HEK293 (cell line): ENCODE results near the gene SREK1.

Source experiments
- BCL6B ChIP-seq: fragments of 450-650 bp; formaldehyde crosslinking; IDR thresholded peaks from 2 replicates; pipeline ENCODE4 v1.5.1; 2017; ENCODE audit warnings: missing biosample characterization, missing genetic modification characterization
- FEZF1 ChIP-seq: fragments of 450-650 bp; formaldehyde crosslinking; IDR thresholded peaks from 2 replicates; pipeline ENCODE4 v1.5.1; 2016; ENCODE audit warnings: missing biosample characterization, missing genetic modification characterization
- GLIS1 ChIP-seq: fragments of 450-650 bp; formaldehyde crosslinking; IDR thresholded peaks from 2 replicates; pipeline ENCODE4 v1.5.1; 2016; ENCODE audit warnings: missing biosample characterization, missing genetic modification characterization
- HOXA7 ChIP-seq: sonication (generic); formaldehyde crosslinking; IDR thresholded peaks from 2 replicates; pipeline ENCODE4 v1.8.1; 2022; ENCODE audit warnings: missing genetic modification reagents, borderline replicate concordance
- KLF1 ChIP-seq: fragments of 450-650 bp; formaldehyde crosslinking; IDR thresholded peaks from 2 replicates; pipeline ENCODE4 v1.5.1; 2016; ENCODE audit warnings: missing biosample characterization, missing genetic modification characterization
- MEIS1 ChIP-seq: sonication (generic); formaldehyde crosslinking; IDR thresholded peaks from 2 replicates; pipeline ENCODE4 v1.8.1; 2022; ENCODE audit warnings: missing genetic modification reagents, mild to moderate bottlenecking, borderline replicate concordance
- MZF1 ChIP-seq: fragments of 450-650 bp; formaldehyde crosslinking; IDR thresholded peaks from 2 replicates; pipeline ENCODE4 v1.5.1; 2017; ENCODE audit warnings: missing biosample characterization, missing genetic modification characterization, borderline replicate concordance
- SP7 ChIP-seq: fragments of 450-650 bp; formaldehyde crosslinking; IDR thresholded peaks from 2 replicates; pipeline ENCODE4 v1.5.1; 2016; ENCODE audit warnings: missing biosample characterization, missing genetic modification characterization
- ZBTB17 ChIP-seq: fragments of 450-650 bp; formaldehyde crosslinking; IDR thresholded peaks from 2 replicates; pipeline ENCODE4 v1.5.1; 2016; ENCODE audit warnings: missing biosample characterization, missing genetic modification characterization
- ZIC2 ChIP-seq: fragments of 450-650 bp; formaldehyde crosslinking; IDR thresholded peaks from 2 replicates; pipeline ENCODE4 v1.5.1; 2016; ENCODE audit warnings: missing biosample characterization, missing genetic modification characterization
- ZNF148 ChIP-seq: fragments of 450-650 bp; formaldehyde crosslinking; IDR thresholded peaks from 2 replicates; pipeline ENCODE4 v1.5.0; 2017; ENCODE audit warnings: missing biosample characterization, missing genetic modification characterization, borderline replicate concordance
- ZNF16 ChIP-seq: fragments of 450-650 bp; formaldehyde crosslinking; IDR thresholded peaks from 2 replicates; pipeline ENCODE4 v1.5.1; 2016; ENCODE audit warnings: low read depth, missing biosample characterization, missing genetic modification characterization
- ZNF2 ChIP-seq: fragments of 450-650 bp; formaldehyde crosslinking; IDR thresholded peaks from 2 replicates; pipeline ENCODE4 v1.5.1; 2016; ENCODE audit warnings: missing biosample characterization, missing genetic modification characterization
- ZNF221 ChIP-seq: fragments of 450-650 bp; formaldehyde crosslinking; IDR thresholded peaks from 2 replicates; pipeline ENCODE4 v1.5.1; 2017; ENCODE audit warnings: missing biosample characterization, missing genetic modification characterization, borderline replicate concordance
- ZNF248 ChIP-seq: fragments of 450-650 bp; formaldehyde crosslinking; IDR thresholded peaks from 2 replicates; pipeline ENCODE4 v1.5.1; 2017; ENCODE audit warnings: missing biosample characterization, missing genetic modification characterization
- ZNF449 ChIP-seq: fragments of 450-650 bp; formaldehyde crosslinking; IDR thresholded peaks from 2 replicates; pipeline ENCODE4 v1.5.1; 2017; ENCODE audit warnings: missing biosample characterization, mild to moderate bottlenecking, missing genetic modification characterization, moderate library complexity
- ZNF518A ChIP-seq: fragments of 450-650 bp; formaldehyde crosslinking; conservative IDR thresholded peaks from 2 replicates; pipeline ENCODE4 v1.5.1; 2016; ENCODE audit warnings: low read depth, missing biosample characterization, missing genetic modification characterization
- ZNF561 ChIP-seq: fragments of 450-650 bp; IDR thresholded peaks from 2 replicates; pipeline ENCODE4 v1.5.1; 2018; ENCODE audit warnings: missing biosample characterization, missing genetic modification characterization, borderline replicate concordance
- ZNF580 ChIP-seq: fragments of 450-650 bp; formaldehyde crosslinking; IDR thresholded peaks from 2 replicates; pipeline ENCODE4 v1.5.1; 2016; ENCODE audit warnings: missing biosample characterization, missing genetic modification characterization
- ZNF843 ChIP-seq: fragments of 450-650 bp; formaldehyde crosslinking; IDR thresholded peaks from 2 replicates; pipeline ENCODE4 v1.5.1; 2016; ENCODE audit warnings: missing biosample characterization, missing genetic modification characterization

Gene SREK1

GRCh38 chr5:66144074-66144833 lies at the start of gene SREK1 (continued):
- 0 out of 2 replicates have a peak, but pooled peaks have one; percentile 58 for TF ChIP-seq ZNF518A (tag by site-specific recombination)
- peak; percentile 34; the same call in 1 of the 2 replicates for TF ChIP-seq ZIC2 (tag by site-specific recombination)
- TF ChIP-seq ZNF248 (tag by site-specific recombination) = no peak
- peak; percentile 86 for TF ChIP-seq ZNF580
- TF ChIP-seq ZBTB17 = peak; percentile 85
- peak; percentile 46; the same call in 1 of the 2 replicates for TF ChIP-seq ZNF2
- TF ChIP-seq MEIS1 = no peak
- TF ChIP-seq FEZF1 = peak; percentile 97
- 0 out of 2 replicates have a peak, but pooled peaks have one; percentile 19 for TF ChIP-seq BCL6B
- peak; percentile 52; the same call in 1 of the 2 replicates for TF ChIP-seq ZNF843
- no peak for TF ChIP-seq HOXA7 (CRISPR knock-in tag)
- TF ChIP-seq KLF1 (tag by site-specific recombination) = no peak
- TF ChIP-seq ZNF561 (tag by site-specific recombination) = peak; percentile 39
- peak; percentile 81 for TF ChIP-seq SP7
- peak; percentile 91 for TF ChIP-seq MZF1
- no peak for TF ChIP-seq ZNF148 (tag by site-specific recombination)
- 0 out of 2 replicates have a peak, but pooled peaks have one; percentile 17 for TF ChIP-seq ZNF449 (tag by site-specific recombination)
- no peak for TF ChIP-seq ZNF221 (tag by site-specific recombination)
- TF ChIP-seq ZNF16 = no peak
- peak; percentile 78 for TF ChIP-seq GLIS1 (tag by site-specific recombination)
- TF ChIP-seq, all 188 proteins: peak for 73
